Natural killer cell (primary cell): ENCODE measurements around the gene NME5. TPM values are rescaled to one million over a fixed set of nuclear protein-coding genes. Genes with fewer than 3 reads are reported as not detected.
"Not testable (repeated sequence)": the region's sequence is repeated elsewhere in the genome, so short reads cannot be mapped to it uniquely, and the experiment has no call there.

Experiments used
- ATAC-seq, 3 donors: fragments of 150-1000 bp in 2 of 3; fragments of 200-7000 bp in 1 of 3; cut with Tn5 transposase; 1 replicate in 1 of 3; 2 replicates in 2 of 3; pipeline ENCODE4 v1.10.0; 2021; ENCODE audit warnings: mild to moderate bottlenecking in 2 of 3, moderate library complexity in 2 of 3
- DNase-seq, 2 donors: peaks; one replicate each; pipeline versions ENCODE4 v3.0.0 to v3.0.0-alpha.2; 2013 to 2021; ENCODE audit warnings: mixed read lengths in 1 of 2
- H3K27ac ChIP-seq: one replicate; pipeline ENCODE4 v1.5.1; 2013; ENCODE audit warnings: mild to moderate bottlenecking, low read length
- H3K27me3 ChIP-seq: one replicate; pipeline ENCODE4 v1.6.1; 2013; ENCODE audit warnings: low read length; ENCODE audit not compliant: control insufficient read depth, insufficient read depth
- H3K36me3 ChIP-seq: one replicate; pipeline ENCODE4 v1.6.1; 2013; ENCODE audit warnings: low read length; ENCODE audit not compliant: control insufficient read depth, insufficient read depth
- H3K4me1 ChIP-seq: one replicate; pipeline ENCODE4 v1.6.1; 2013; ENCODE audit warnings: low read length; ENCODE audit not compliant: control insufficient read depth, insufficient read depth
- H3K4me3 ChIP-seq: one replicate; pipeline ENCODE4 v1.5.1; 2013; ENCODE audit warnings: low read length
- H3K9me3 ChIP-seq: one replicate; pipeline ENCODE4 v1.6.1; 2013; ENCODE audit warnings: low read length; ENCODE audit not compliant: control insufficient read depth, insufficient read depth
- H3K27ac Mint-ChIP-seq, 2 donors: one replicate each; pipeline ENCODE4 v1.8.0; 2022; ENCODE audit warnings: mild to moderate bottlenecking in 2 of 2, mixed read lengths in 2 of 2, moderate library complexity in 1 of 2
- H3K27me3 Mint-ChIP-seq, 2 donors: one replicate each; pipeline ENCODE4 v1.8.0; 2022; ENCODE audit warnings: low read depth in 2 of 2, mixed read lengths in 2 of 2
- H3K36me3 Mint-ChIP-seq: one replicate; pipeline ENCODE4 v1.8.0; 2022; ENCODE audit warnings: mixed read lengths
- H3K4me1 Mint-ChIP-seq, 2 donors: one replicate each; pipeline ENCODE4 v1.8.0; 2022; ENCODE audit warnings: mixed read lengths in 2 of 2
- H3K4me3 Mint-ChIP-seq: one replicate; pipeline ENCODE4 v1.8.0; 2022; ENCODE audit warnings: mild to moderate bottlenecking, moderate library complexity, mixed read lengths
- H3K9me3 Mint-ChIP-seq, 2 donors: one replicate each; pipeline ENCODE4 v1.8.0; 2022; ENCODE audit warnings: mixed read lengths in 2 of 2
- CTCF ChIP-seq: fragments of 200-600 bp; IDR thresholded peaks from one replicate; pipeline ENCODE4 v1.8.0; 2022; ENCODE audit warnings: antibody characterized with exemption
- WGBS: methylation state at CpG from one replicate; pipeline ENCODE4 v1.1.7; 2013; ENCODE audit warnings: missing lambda C conversion rate; ENCODE audit not compliant: insufficient coverage; 5-methylcytosine and 5-hydroxymethylcytosine counted together
- intact Hi-C: fragments of 100-400 bp; cut with micrococcal nuclease; formaldehyde crosslinking; loops from one replicate; pipeline ENCODE4 v1.14.2; 2022
- total RNA-seq, 4 donors: library from RNA; stranded (reverse); fragments of 120-200 nt in 1 of 4; gene quantifications; one replicate each; pipeline versions ENCODE4 v1.2.3 to v1.2.4, GENCODE V29; 2013 to 2022

The NME5 gene
- total RNA-seq, 3 donors from 2014 or later (not counting 1 experiment from before 2014, with no cell fraction given), result not detected

GRCh38 chr5:138159666-138160065, 20.4 kb upstream of the NME5 start:
- H3K36me3 ChIP-seq, result peaks cover 73% of the 10 kb centered on the region
- H3K27me3 Mint-ChIP-seq, result no peaks in the 10 kb centered on the region
- no peak overlapping the region for H3K27ac Mint-ChIP-seq
- H3K27me3 ChIP-seq, result no peaks in the 10 kb centered on the region
- intact Hi-C loops, result no loop called here
- no peak overlapping the region for H3K4me3 ChIP-seq
- no peaks in the 10 kb centered on the region for H3K4me1 Mint-ChIP-seq
- TF ChIP-seq CTCF, result no peak
- H3K9me3 Mint-ChIP-seq, result no peaks in the 10 kb centered on the region
- no peak overlapping the region for H3K4me3 Mint-ChIP-seq
- DNase-seq (no peak), ATAC-seq (no peak)
- no peak overlapping the region for H3K27ac ChIP-seq
- no peaks in the 10 kb centered on the region for H3K9me3 ChIP-seq
- H3K4me1 ChIP-seq, result no peaks in the 10 kb centered on the region
- peaks cover 49% of the 10 kb centered on the region for H3K36me3 Mint-ChIP-seq
- WGBS, result 96% methylated on average over 4 of the region's 5 CpGs

- Histone ChIP-seq H3K4me3 (no peak overlapping the region), H3K4me1 (no peaks in the 10 kb centered on the region), H3K36me3 (peaks cover 53% of the 10 kb centered on the region), H3K27ac (no peak overlapping the region), H3K9me3 (no peaks in the 10 kb centered on the region), H3K27me3 (no peaks in the 10 kb centered on the region)
- peaks cover 31% of the 10 kb centered on the region for H3K36me3 Mint-ChIP-seq
- WGBS, result 88% methylated on average over 1 of the region's 1 CpG
- H3K4me3 Mint-ChIP-seq, result no peak overlapping the region
- intact Hi-C loops, result no loop called here
- no peak overlapping the region for H3K27ac Mint-ChIP-seq
- no peaks in the 10 kb centered on the region for H3K4me1 Mint-ChIP-seq
- TF ChIP-seq CTCF, result no peak
- ATAC-seq (no peak), DNase-seq (no peak)
- H3K9me3 Mint-ChIP-seq, result no peaks in the 10 kb centered on the region
- H3K27me3 Mint-ChIP-seq, result no peaks in the 10 kb centered on the region
Observed at GRCh38 chr5:138157626-138158025, 18.4 kb upstream of the NME5 start.

- H3K27me3 ChIP-seq, H3K27ac ChIP-seq, H3K9me3 Mint-ChIP-seq, DNase-seq, H3K4me3 ChIP-seq, H3K27me3 Mint-ChIP-seq, H3K9me3 ChIP-seq, intact Hi-C loops, ATAC-seq, H3K27ac Mint-ChIP-seq, H3K4me1 ChIP-seq, H3K4me3 Mint-ChIP-seq, H3K4me1 Mint-ChIP-seq: not testable (repeated sequence)
- H3K36me3 ChIP-seq, result peaks cover 36% of the 10 kb centered on the region
- H3K36me3 Mint-ChIP-seq, result peaks cover 29% of the 10 kb centered on the region
- 100% methylated on average over 9 of the region's 9 CpGs for WGBS
Observed at GRCh38 chr5:138155977-138156376, 16.7 kb upstream of the NME5 start.

- intact Hi-C loops, result no loop called here
- DNase-seq (no peak), ATAC-seq (no peak)
- no peaks in the 10 kb centered on the region for H3K36me3 Mint-ChIP-seq
- Histone ChIP-seq H3K27ac (no peak overlapping the region), H3K9me3 (no peaks in the 10 kb centered on the region), H3K4me1 (no peaks in the 10 kb centered on the region), H3K27me3 (no peaks in the 10 kb centered on the region), H3K4me3 (no peak overlapping the region), H3K36me3 (no peaks in the 10 kb centered on the region)
- no peak overlapping the region for H3K4me3 Mint-ChIP-seq
- 33% methylated on average over 2 of the region's 3 CpGs for WGBS
- H3K27me3 Mint-ChIP-seq, result no peaks in the 10 kb centered on the region
- no peaks in the 10 kb centered on the region for H3K4me1 Mint-ChIP-seq
- H3K27ac Mint-ChIP-seq, result no peak overlapping the region
- H3K9me3 Mint-ChIP-seq, result no peaks in the 10 kb centered on the region
- TF ChIP-seq CTCF, result no peak
Observed at GRCh38 chr5:138149530-138149929, 10.3 kb upstream of the NME5 start.
